IPS-11a (cell line): ENCODE data around the gene AMMECR1L.
"Not testable (repeated sequence)": the region's sequence is repeated elsewhere in the genome, so short reads cannot be mapped to it uniquely, and the experiment has no call there.

Source experiments
- H3K4me3 ChIP-seq: one replicate; pipeline ENCODE4 v1.5.1; 2013; ENCODE audit warnings: low read depth, low read length, control low read depth

AMMECR1L gene

GRCh38 chr2:127885780-127886592 lies at the start of gene AMMECR1L:
Gene AMMECR1L (minus strand): TSS chr2:127885956. CDS start chr2:127874234, 11,722 bp downstream.
- peak within 1 kb of the TSS; percentile 63 for H3K4me3 ChIP-seq

DNA sequence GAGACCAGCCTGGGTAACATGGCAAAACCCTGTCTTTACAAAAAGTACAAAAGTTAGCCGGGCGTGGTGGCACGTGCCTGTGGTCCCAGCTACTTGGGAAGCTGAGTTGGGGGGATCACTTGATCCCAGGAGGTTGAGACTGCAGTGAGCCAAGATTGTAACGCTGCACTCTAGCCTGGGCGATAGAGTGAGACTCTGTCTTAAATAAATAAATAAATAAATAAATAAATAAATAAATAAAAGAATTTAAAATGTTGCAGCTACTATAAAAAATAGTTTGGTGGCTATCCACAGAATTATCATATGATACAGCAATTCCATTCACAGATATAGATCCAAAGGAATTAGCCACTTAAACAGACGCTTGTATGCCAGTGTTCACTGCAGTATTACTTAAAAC lies 49.6 kb upstream of the AMMECR1L start:
- no peak overlapping the region for H3K4me3 ChIP-seq

DNA sequence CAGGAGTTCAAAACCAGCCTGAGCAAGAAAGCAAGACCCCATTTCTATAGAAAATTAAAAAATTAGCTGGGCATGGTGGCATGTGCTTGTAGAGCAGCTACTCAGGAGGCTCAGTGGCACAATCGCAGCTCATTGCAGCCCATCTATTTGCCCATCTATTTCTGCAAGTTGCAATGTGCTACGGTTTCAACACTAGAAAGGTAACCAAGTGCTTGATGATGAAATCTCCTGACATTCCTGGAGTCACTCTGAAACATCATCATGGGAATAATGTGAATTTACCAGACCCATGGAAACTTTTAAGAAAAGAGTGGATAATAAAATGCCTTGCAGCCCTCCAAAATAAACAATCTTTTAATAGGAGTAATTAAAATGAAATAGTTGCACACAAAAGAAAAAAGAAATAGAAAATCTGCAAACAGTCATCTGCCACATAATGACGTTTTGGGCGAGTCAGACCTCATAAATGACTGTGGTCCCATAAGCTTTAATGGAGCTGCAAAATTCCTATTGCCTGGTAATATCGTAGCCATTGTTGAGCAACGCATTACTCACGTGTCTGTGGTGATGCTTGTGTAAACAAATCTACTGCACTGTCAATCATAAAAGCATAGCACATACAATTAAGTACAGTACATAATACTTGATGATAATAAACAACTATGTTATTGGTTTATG lies 46.6 kb upstream of the AMMECR1L start:
- no peak overlapping the region for H3K4me3 ChIP-seq

GRCh38 chr2:127929449-127929848 lies 43.7 kb upstream of the AMMECR1L start:
- no peak overlapping the region for H3K4me3 ChIP-seq

GRCh38 chr2:127927384-127927783 lies 41.6 kb upstream of the AMMECR1L start:
- H3K4me3 ChIP-seq = no peak overlapping the region

- no peak overlapping the region for H3K4me3 ChIP-seq
Observed at GRCh38 chr2:127917916-127918315, 32.2 kb upstream of the AMMECR1L start.

- H3K4me3 ChIP-seq = no peak overlapping the region
Observed at GRCh38 chr2:127913808-127914457, 28.2 kb upstream of the AMMECR1L start.

DNA sequence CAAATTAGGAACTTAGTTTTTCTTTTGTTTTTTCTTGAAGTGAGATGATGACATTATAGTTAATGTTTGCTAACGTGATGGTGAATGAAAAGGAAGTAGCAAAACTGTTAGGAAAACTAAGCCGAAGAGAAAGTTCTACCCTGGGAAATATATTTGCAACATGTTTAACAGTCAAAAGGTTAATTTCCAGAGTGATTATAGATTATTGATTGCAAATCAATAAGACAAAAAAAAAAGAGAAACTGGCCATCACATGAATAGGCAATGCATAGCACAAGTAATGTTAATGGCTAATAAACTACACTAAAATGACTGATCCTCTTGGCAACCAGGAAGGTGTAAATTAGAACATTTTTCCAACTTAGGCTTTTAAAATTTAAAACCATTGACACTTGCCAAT lies 26.0 kb upstream of the AMMECR1L start:
- H3K4me3 ChIP-seq = no peak overlapping the region

DNA sequence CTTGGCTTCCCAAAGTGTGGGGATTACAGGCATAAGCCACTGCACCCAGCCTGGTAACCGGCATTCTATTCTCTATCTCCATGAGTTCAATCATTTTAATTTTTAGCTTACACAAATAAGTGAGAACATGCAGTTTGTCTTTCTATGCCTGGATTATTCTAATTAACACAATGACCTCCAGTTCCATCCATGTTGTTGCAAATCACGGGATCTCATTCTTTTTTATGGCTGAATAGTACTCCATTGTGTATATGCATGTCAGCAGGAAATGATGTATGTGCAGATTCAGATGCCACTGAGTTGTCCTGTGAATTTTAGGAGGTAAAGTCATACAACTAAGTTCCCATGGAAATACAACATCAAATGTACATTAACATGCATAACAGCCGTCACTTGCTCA lies 24.7 kb upstream of the AMMECR1L start:
- no peak overlapping the region for H3K4me3 ChIP-seq

- no peak overlapping the region for H3K4me3 ChIP-seq
Observed at GRCh38 chr2:127909019-127909418, 23.3 kb upstream of the AMMECR1L start.

- H3K4me3 ChIP-seq = not testable (repeated sequence)
Observed at GRCh38 chr2:127907733-127908400, 22.1 kb upstream of the AMMECR1L start.

- H3K4me3 ChIP-seq = no peak overlapping the region
Observed at GRCh38 chr2:127906206-127906926, 20.6 kb upstream of the AMMECR1L start.

DNA sequence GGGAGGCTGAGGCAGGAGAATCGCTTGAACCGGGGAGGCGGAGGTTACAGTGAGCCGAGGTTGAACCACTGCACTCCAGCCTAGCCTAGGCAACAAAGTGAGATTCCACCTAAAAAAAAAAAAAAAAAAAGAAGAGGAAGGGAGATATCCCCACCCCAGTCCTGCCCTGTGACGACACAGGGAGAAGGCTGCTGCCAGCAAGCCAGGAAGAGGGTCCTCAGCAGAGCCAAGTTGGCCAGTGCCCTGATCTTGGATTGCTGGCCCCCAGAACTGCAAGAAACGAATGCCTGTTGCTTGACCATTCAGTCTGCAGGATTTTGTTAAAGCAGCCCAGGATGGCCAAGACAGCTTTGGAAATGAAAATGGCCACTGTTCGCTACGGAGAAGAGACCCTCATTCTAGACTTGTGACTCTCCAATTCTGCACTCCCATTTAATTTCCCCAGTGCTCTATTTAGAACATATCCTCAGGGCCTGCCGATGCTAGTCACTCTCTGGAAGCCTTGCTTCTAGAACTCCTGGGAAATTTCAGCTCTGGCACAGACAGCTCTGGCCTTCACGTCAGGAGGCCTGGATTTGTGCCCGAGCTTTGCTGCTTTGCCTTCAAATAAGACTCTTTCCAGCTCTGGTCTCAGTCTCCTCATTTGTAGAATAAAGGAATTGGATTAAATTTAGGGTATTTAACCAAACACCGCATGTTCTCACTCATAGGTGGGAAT lies 15.7 kb upstream of the AMMECR1L start:
- no peak overlapping the region for H3K4me3 ChIP-seq

DNA sequence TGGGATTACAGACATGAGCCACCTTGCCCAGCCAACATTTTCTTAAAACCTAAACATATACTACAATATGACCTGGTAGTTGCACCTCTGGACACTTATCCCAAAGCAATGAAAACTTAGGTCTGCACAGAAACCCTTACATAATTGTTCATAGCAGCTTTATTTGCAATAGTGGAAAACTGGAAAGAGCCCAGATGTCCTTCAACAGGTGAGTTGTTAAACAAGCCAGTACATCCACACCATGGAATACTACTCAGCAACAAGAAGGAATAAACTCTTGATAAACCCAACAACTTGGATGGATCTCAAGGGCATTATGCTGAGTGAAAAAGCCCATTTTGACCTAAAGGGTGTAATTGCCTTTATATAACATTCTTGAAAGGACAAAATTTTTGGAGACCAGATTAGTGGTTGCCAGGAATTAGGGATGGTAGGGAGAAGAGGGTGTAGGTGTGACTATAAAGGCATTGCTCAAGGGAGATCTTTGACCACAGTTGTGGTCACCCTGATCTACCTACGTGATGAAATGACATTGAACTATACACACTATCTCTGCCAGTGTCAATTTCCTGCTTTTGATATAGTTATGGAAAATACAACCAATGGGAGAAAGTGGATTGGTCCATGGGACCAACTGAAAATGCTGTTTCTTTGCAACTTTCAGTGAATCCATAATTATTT lies 11.9 kb upstream of the AMMECR1L start:
- H3K4me3 ChIP-seq = no peak overlapping the region

DNA sequence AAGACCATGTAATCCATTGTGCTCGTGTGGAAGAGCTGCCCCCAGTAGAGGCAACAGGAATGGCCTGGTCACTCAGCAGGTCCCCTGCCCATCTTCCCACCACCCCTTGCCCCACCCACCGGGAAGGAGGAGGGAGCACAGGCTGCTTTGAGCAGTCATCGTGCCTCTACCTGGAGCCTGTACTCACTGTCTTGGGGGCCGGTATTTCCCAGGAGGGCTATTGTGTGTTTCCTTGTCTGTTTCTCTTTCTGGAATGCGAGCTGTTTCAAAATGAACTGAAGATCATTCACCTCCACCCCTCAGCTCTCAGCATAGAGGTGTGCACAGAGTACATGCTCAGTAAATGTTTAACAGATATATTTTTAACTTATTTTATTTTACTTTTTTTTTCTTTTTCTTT lies 7.7 kb upstream of the AMMECR1L start:
- no peak overlapping the region for H3K4me3 ChIP-seq

DNA sequence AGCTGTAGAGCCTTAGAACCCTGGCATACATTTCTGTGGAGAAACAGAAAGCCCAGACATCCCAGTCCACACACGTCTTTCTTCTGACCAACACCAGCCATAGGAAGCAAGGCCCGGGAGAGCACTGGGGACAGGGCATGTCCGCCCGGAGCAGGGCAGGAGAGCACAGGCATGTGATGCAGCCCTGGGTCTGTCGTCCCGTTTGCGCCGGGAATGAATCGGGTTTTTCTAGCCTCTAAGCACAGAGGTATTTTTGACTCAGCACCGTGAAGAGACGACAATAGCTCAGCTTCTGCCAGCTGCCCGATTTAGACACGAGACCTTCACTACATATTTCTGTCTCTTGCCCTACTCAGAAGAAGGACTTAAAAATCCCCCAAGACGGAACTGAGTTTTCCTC lies 7.3 kb upstream of the AMMECR1L start:
- no peak overlapping the region for H3K4me3 ChIP-seq

GRCh38 chr2:127891811-127892210 lies 6.1 kb upstream of the AMMECR1L start:
- no peak overlapping the region for H3K4me3 ChIP-seq

- not testable (repeated sequence) for H3K4me3 ChIP-seq
Observed at GRCh38 chr2:127890756-127891155, 5.0 kb upstream of the AMMECR1L start.

DNA sequence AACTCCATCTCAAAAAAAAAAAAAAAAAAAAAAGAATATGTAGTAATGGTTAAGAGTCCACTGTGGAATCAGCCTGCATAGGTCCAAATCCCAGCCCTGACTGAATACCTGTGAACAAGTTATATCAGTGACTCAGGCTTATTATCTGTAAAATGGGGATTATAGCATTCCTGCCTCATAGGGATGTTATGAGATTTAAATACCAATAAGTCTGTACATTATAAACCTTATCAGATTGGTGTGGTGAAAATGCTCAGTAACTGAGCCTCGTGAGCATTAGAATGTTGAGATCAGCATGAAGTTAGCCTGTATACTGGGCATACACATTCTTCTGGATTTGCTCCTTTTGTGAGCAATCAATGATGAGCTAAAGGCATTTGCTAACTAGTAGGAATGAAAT lies 3.0 kb upstream of the AMMECR1L start:
- H3K4me3 ChIP-seq = no peak overlapping the region

- H3K4me3 ChIP-seq = no peak overlapping the region
Observed at GRCh38 chr2:127887776-127888130, 2.0 kb upstream of the AMMECR1L start.
